Activated CD8-positive, alpha-beta memory T cell treated with anti-CD3 and anti-CD28 coated beads, Interleukin-2, amount 10 ng/mL, durations not matched to agents 7 days and 5 days (primary cell): Measurements from ENCODE around the gene KCNQ4. TPM values are rescaled to one million over a fixed set of nuclear protein-coding genes. Genes with fewer than 3 reads are reported as not detected.

Source experiments
- ATAC-seq: fragments of 150-1000 bp; cut with Tn5 transposase; one replicate; pipeline ENCODE4 v1.10.0; 2021; ENCODE audit warnings: moderate library complexity
- CTCF ChIA-PET: fragments of 350-600 bp; sonication (Branson Sonifier 250); formaldehyde crosslinking; loops from one replicate; lab custom pipeline; 2021; ENCODE audit warnings: antibody characterized with exemption; lab: Charles Lee
- DNase-seq: peaks from one replicate; pipeline ENCODE4 v3.0.0-alpha.2; 2020
- H3K27ac Mint-ChIP-seq: one replicate; pipeline ENCODE4 v1.8.0; 2021; ENCODE audit warnings: mild to moderate bottlenecking, mixed read lengths
- H3K27me3 Mint-ChIP-seq: one replicate; pipeline ENCODE4 v1.8.0; 2021; ENCODE audit warnings: mixed read lengths
- H3K36me3 Mint-ChIP-seq: one replicate; pipeline ENCODE4 v1.8.0; 2021; ENCODE audit warnings: mild to moderate bottlenecking, mixed read lengths
- H3K4me1 Mint-ChIP-seq: one replicate; pipeline ENCODE4 v1.8.0; 2021; ENCODE audit warnings: mixed read lengths
- H3K4me3 Mint-ChIP-seq: one replicate; pipeline ENCODE4 v1.8.0; 2021; ENCODE audit warnings: mild to moderate bottlenecking, moderate library complexity, mixed read lengths
- H3K9me3 Mint-ChIP-seq: one replicate; pipeline ENCODE4 v1.8.0; 2022; ENCODE audit warnings: low read depth, mixed read lengths
- total RNA-seq, 2 experiments: library from RNA; stranded (reverse); gene quantifications; one replicate each; pipeline ENCODE4 v1.2.3, GENCODE V29; 2021

Gene KCNQ4
- total RNA-seq, 2 experiments from 2014 or later = 0.12 to 0.44 TPM

- peak; percentile 91 for ATAC-seq
- Mint-ChIP-seq H3K4me1 (peaks cover 22% of the 10 kb centered on the region), H3K27ac (peak overlapping the region; percentile 40), H3K36me3 (no peaks in the 10 kb centered on the region), H3K9me3 (no peaks in the 10 kb centered on the region), H3K4me3 (no peak overlapping the region), H3K27me3 (no peaks in the 10 kb centered on the region)
- DNase-seq = peak; percentile 87
- CTCF ChIA-PET = interaction anchor here (0.6 to 13.6 kb wide), 38 partner anchors 10 to 846 kb away, joined by 3 to 228 read pairs (median 5); partner anchors contain the start of genes CITED4, NFYC and ZNF684
These were observed 66.4 kb downstream of the KCNQ4 start for GRCh38 chr1:40849801-40850592.

- Mint-ChIP-seq H3K27ac (no peak overlapping the region), H3K4me3 (no peak overlapping the region), H3K4me1 (peaks cover 14% of the 10 kb centered on the region), H3K36me3 (no peaks in the 10 kb centered on the region), H3K27me3 (no peaks in the 10 kb centered on the region), H3K9me3 (no peaks in the 10 kb centered on the region)
- DNase-seq (no peak), ATAC-seq (no peak)
- CTCF ChIA-PET = interaction anchor here (1.0 to 13.6 kb wide), 10 partner anchors 8 to 238 kb away, joined by 3 to 228 read pairs (median 12); partner anchors contain the start of gene CITED4
These were observed 68.1 kb downstream of the KCNQ4 start for GRCh38 chr1:40851643-40852042.

- ATAC-seq = no peak
- CTCF ChIA-PET = interaction anchor here (1.2 to 13.6 kb wide), 6 partner anchors 9 to 99 kb away, joined by 3 to 228 read pairs (median 10); partner anchors contain the start of gene CITED4
- Mint-ChIP-seq H3K36me3 (no peaks in the 10 kb centered on the region), H3K4me3 (no peak overlapping the region), H3K27ac (no peak overlapping the region), H3K9me3 (no peaks in the 10 kb centered on the region), H3K27me3 (peaks cover 5% of the 10 kb centered on the region), H3K4me1 (peaks cover 14% of the 10 kb centered on the region)
- no peak for DNase-seq
These were observed 69.7 kb downstream of the KCNQ4 start for GRCh38 chr1:40853113-40853884.

GRCh38 chr1:40853885-40854170 lies 70.2 kb downstream of the KCNQ4 start:
- ATAC-seq (no peak), DNase-seq (no peak)
- Mint-ChIP-seq H3K27ac (no peak overlapping the region), H3K36me3 (no peaks in the 10 kb centered on the region), H3K4me1 (peaks cover 12% of the 10 kb centered on the region), H3K4me3 (no peak overlapping the region), H3K9me3 (no peaks in the 10 kb centered on the region), H3K27me3 (peaks cover 9% of the 10 kb centered on the region)
- CTCF ChIA-PET = interaction anchor here (0.8 to 13.6 kb wide), 7 partner anchors 8 to 99 kb away, joined by 3 to 228 read pairs (median 7); partner anchors contain the start of gene CITED4

- no peaks in the 10 kb centered on the region for H3K9me3 Mint-ChIP-seq
- H3K4me3 Mint-ChIP-seq = no peak overlapping the region
- no peak overlapping the region for H3K27ac Mint-ChIP-seq
- peaks cover 3% of the 10 kb centered on the region for H3K4me1 Mint-ChIP-seq
- DNase-seq = no peak
- ATAC-seq = no peak
- peaks cover 24% of the 10 kb centered on the region for H3K27me3 Mint-ChIP-seq
- H3K36me3 Mint-ChIP-seq = no peaks in the 10 kb centered on the region
- CTCF ChIA-PET = interaction anchor here (0.8 to 13.6 kb wide), 5 partner anchors 80 to 250 kb away, joined by 3 to 228 read pairs (median 4); no protein-coding TSS in a partner anchor
These were observed 71.9 kb downstream of the KCNQ4 start for GRCh38 chr1:40855513-40855912.

GRCh38 chr1:40856116-40856515 lies 72.5 kb downstream of the KCNQ4 start:
- H3K27ac Mint-ChIP-seq = no peak overlapping the region
- ATAC-seq (no peak), DNase-seq (no peak)
- peaks cover 6% of the 10 kb centered on the region for H3K4me1 Mint-ChIP-seq
- peaks cover 30% of the 10 kb centered on the region for H3K27me3 Mint-ChIP-seq
- H3K4me3 Mint-ChIP-seq = no peak overlapping the region
- no peaks in the 10 kb centered on the region for H3K9me3 Mint-ChIP-seq
- CTCF ChIA-PET = interaction anchor here (0.6 to 13.6 kb wide), 6 partner anchors 11 to 250 kb away, joined by 3 to 228 read pairs (median 4); no protein-coding TSS in a partner anchor
- peaks cover 2% of the 10 kb centered on the region for H3K36me3 Mint-ChIP-seq

- H3K36me3 Mint-ChIP-seq = peaks cover 2% of the 10 kb centered on the region
- no peak overlapping the region for H3K27ac Mint-ChIP-seq
- DNase-seq (no peak), ATAC-seq (no peak)
- peaks cover 4% of the 10 kb centered on the region for H3K4me1 Mint-ChIP-seq
- CTCF ChIA-PET = interaction anchor here (0.6 to 13.6 kb wide), 4 partner anchors 12 to 251 kb away, joined by 3 to 228 read pairs (median 4); no protein-coding TSS in a partner anchor
- H3K9me3 Mint-ChIP-seq = no peaks in the 10 kb centered on the region
- H3K4me3 Mint-ChIP-seq = no peak overlapping the region
- peaks cover 30% of the 10 kb centered on the region for H3K27me3 Mint-ChIP-seq
These were observed 73.2 kb downstream of the KCNQ4 start for GRCh38 chr1:40856656-40857302.

GRCh38 chr1:40857737-40858136 lies 74.2 kb downstream of the KCNQ4 start:
- Mint-ChIP-seq H3K4me3 (no peak overlapping the region), H3K27ac (no peak overlapping the region), H3K36me3 (peaks cover 2% of the 10 kb centered on the region), H3K27me3 (peaks cover 30% of the 10 kb centered on the region), H3K9me3 (no peaks in the 10 kb centered on the region), H3K4me1 (peaks cover 8% of the 10 kb centered on the region)
- ATAC-seq (no peak), DNase-seq (no peak)
- CTCF ChIA-PET = interaction anchor here (0.7 to 8.3 kb wide), 4 partner anchors 83 to 245 kb away, joined by 3 to 195 read pairs (median 6); no protein-coding TSS in a partner anchor

GRCh38 chr1:40858856-40859416 lies 75.3 kb downstream of the KCNQ4 start:
- ATAC-seq (no peak), DNase-seq (no peak)
- no peak overlapping the region for H3K4me3 Mint-ChIP-seq
- no peaks in the 10 kb centered on the region for H3K9me3 Mint-ChIP-seq
- peaks cover 2% of the 10 kb centered on the region for H3K36me3 Mint-ChIP-seq
- H3K27ac Mint-ChIP-seq = no peak overlapping the region
- CTCF ChIA-PET = interaction anchor here (0.8 to 8.3 kb wide), 5 partner anchors 8 to 93 kb away, joined by 3 to 195 read pairs (median 3); no protein-coding TSS in a partner anchor
- peaks cover 16% of the 10 kb centered on the region for H3K4me1 Mint-ChIP-seq
- H3K27me3 Mint-ChIP-seq = peaks cover 30% of the 10 kb centered on the region

- Mint-ChIP-seq H3K36me3 (peaks cover 2% of the 10 kb centered on the region), H3K4me3 (peak overlapping the region; percentile 60), H3K4me1 (peaks cover 22% of the 10 kb centered on the region), H3K9me3 (no peaks in the 10 kb centered on the region), H3K27me3 (peaks cover 30% of the 10 kb centered on the region), H3K27ac (peak overlapping the region; percentile 22)
- CTCF ChIA-PET = interaction anchor here (1.1 to 8.3 kb wide), 9 partner anchors 10 to 230 kb away, joined by 3 to 195 read pairs (median 4); no protein-coding TSS in a partner anchor
- ATAC-seq (no peak), DNase-seq (no peak)
These were observed 77.2 kb downstream of the KCNQ4 start for GRCh38 chr1:40860706-40861223.

- CTCF ChIA-PET = interaction anchor here (0.6 to 8.3 kb wide), 17 partner anchors 8 to 230 kb away, joined by 3 to 195 read pairs (median 4); no protein-coding TSS in a partner anchor
- DNase-seq (peak; percentile 54), ATAC-seq (no peak)
- Mint-ChIP-seq H3K4me3 (peak overlapping the region; percentile 60), H3K9me3 (no peaks in the 10 kb centered on the region), H3K27me3 (peaks cover 30% of the 10 kb centered on the region), H3K36me3 (peaks cover 2% of the 10 kb centered on the region), H3K27ac (no peak overlapping the region), H3K4me1 (peaks cover 22% of the 10 kb centered on the region)
These were observed 77.8 kb downstream of the KCNQ4 start for GRCh38 chr1:40861224-40862003.
